Muscle of arm (tissue), 12 donors: ENCODE data around the gene SERPINB6. TPM values are rescaled to one million over a fixed set of nuclear protein-coding genes. Genes with fewer than 3 reads are reported as not detected.
"Not testable (repeated sequence)": the region's sequence is repeated elsewhere in the genome, so short reads cannot be mapped to it uniquely, and the experiment has no call there.

Experiments
- DNase-seq: peaks from one replicate; pipeline ENCODE4 v3.0.0-alpha.2; 2013
- polyA plus RNA-seq, 12 donors: library from polyadenylated mRNA; unstranded; fragments of 120-200 nt; gene quantifications; one replicate each; pipeline ENCODE4 v1.2.1, GENCODE V29; 2013; ENCODE audit not compliant: insufficient read length in 12 of 12

Gene SERPINB6
- polyA plus RNA-seq, 12 donors, result 68.8 to 98.2 (median 78.3) TPM; not detected in 1

DNA sequence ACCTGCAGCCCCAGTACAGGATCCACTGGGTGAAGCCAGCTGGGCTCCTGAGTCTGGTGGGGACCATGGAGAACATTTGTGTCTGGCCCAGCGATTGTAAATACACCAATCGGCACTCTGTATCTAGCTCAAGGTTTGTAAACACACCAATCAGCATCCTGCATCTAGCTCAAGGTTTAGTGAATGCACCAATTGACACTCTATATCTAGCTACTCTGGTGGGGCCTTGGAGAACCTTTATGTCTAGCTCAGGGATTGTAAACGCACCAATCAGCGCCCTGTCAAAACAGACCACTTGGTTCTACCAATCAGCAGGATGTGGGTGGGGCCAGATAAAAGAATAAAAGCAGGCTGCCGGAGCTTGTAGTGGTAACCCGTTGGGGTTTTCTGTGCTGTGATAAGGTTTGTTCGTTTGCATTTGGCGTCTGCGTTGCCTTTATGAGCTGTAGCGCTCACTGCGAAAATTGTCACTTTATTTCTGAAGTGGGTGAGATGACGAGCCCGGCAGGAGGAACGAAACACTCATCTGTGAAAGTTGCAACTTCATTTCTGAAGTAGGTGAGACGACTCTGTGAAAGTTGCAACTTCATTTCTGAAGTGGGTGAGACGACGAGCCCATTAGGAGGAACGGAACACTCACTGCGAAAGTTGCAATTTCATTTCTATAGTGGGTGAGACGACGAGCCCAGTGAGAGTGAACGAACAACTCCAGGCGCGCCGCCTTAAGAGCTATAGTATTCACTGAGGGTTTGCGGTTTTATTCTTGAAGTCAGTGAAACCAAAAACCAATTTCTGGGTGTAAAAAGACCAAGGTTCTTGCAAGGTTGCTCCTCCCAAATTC lies 31.1 kb downstream of the SERPINB6 start:
- DNase-seq, result no peak

DNA sequence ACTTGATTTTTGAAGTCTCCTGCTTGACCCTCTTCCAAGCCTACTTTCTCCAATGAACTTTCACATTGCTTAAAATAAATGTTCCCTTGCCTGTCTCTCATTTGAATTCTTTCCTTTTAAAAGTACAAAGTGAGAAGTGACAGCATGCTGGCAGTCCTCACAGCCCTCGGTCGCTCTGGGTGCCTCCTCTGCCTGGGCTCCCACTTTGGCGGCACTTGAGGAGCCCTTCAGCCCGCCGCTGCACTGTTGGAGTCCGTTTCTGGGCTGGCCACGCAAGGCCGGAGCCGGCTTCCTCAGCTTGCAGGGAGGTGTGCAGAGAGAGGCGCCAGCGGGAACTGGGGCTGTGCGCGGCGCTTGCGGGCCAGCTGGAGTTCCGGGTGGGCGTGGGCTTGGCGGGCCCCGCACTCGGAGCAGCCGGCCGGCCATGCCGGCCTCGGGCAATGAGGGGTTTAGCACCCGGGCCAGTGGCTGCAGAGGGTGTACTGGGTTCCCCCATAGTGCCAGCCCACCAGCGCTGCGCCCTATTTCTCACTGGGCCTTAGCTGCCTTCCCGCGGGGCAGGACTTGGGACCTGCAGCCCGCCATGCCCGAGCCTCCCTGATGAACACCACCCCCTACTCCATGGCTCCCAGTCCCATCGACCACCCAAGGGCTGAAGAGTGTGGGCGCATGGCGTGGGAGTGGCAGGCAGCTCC lies 31.9 kb downstream of the SERPINB6 start:
- DNase-seq, result no peak

DNA sequence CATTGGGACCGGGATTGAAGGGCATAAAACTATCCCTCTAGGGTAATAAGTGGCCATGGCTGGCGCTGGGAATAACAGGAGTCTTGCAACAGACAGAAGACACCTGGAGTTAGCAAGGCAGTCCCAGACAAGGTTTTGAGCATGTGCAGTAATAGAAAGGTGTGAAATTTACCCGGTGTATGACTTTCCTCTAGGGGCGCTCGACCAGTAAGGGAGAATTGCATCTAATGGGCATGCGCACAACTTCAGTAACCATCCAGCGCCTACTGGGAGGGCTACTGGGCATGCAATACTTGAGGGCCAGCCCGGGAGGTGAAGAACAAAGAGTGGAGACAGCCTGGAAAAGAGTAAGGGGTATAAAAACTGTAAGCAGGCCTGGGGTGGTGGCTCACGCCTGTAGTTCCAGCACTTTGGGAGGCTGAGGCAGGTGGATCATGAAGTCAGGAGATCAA lies 32.7 kb downstream of the SERPINB6 start:
- no peak for DNase-seq

DNA sequence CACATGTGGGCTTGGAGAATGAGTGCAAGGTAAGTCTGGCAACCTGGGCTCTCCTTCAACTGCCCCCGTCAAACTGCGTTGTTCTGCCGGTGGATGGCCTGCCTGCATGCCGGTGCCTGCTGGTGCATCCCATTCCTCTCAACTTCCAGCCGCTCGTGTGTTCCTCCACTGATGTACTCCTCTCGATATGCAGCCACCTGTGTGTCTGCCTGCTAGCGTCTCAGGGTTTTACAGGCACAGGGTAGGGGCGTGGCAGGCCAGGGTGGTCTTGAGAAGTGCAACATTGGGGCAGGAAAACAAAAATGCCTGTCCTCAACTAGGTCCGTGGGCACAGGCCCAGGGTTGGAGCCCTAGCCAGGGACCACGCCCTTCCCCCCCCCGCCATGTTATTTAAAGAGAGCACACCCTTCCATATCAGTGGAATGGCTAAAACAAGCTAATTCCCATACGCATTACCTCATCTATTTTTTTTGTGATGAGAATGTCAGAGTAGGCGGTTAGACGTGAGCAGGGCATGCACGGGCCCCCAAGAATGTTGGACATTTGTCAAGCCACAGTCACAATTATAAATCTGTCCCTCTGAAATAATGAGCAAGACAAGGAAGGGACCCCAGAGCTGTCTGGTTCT lies 33.2 kb downstream of the SERPINB6 start:
- DNase-seq, result no peak

DNA sequence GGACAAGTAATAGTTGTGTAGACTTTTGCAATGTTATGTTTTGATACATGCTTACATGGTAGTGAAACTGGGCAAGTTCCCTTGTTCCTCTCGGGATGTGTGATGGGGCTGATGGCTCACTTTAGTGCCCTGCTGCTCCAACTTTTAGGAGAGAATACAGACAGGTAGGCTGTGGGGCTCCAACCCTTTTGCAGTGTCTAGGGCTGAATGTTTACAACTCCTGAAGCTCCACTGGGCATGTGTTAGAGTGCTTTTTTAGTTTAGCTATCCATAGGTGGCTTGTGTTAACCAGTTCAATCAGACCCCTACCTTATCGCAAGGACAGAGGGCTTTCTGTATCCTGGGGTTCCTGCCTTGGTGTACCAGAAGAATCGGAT lies 33.8 kb downstream of the SERPINB6 start:
- DNase-seq, result no peak

DNA sequence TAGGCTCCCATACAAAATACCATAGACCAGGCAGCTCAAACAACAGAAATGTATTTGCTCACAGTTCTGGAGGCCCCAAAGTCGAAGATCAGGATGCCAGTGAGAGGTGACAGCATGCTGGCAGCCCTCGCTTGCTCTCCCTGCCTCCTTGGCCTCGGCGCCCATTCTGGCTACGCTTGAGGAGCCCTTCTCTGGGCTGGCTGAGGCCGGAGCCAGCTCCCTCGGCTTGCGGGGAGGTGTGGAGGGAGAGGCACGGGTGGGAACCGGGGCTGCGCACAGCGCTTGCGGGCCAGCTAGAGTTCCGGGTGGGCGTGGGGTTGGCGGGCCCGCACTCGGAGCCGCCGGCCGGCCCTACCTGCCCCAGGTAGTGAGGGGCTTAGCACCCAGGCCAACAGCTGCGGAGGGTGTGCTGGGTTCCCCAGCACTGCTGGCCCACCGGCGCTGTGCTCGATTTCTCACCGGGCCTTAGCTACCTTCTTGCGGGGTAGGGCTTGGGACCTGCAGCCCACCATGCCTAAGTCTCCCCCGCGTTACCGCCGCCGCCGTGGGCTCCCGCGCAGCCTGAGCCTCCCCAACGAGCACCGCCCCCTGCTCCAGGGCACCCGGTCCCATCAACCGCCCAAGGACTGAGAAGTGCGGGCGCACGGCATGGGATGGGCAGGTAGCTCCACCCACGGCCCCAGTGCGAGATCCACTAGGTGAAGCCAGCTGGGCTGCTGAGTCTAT lies 35.6 kb downstream of the SERPINB6 start:
- DNase-seq, result no peak

DNA sequence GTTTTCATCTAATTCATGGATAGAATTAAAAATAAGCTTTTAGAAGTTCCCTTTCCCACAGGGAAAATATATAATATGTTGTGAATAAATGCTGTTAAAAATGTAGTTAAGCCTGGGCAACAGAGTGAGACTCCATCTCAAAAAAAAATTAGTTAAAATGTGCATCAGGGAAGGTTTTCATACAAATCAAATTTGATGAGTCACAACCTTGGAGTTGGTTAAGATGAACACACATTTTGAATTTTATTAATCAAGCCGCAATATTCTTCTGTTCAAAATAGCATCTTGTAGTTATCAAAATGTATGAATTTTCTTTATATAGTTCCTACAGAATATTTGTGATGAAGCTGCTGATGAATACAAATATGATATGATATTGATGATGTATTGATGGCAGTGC lies 37.3 kb downstream of the SERPINB6 start:
- no peak for DNase-seq

DNA sequence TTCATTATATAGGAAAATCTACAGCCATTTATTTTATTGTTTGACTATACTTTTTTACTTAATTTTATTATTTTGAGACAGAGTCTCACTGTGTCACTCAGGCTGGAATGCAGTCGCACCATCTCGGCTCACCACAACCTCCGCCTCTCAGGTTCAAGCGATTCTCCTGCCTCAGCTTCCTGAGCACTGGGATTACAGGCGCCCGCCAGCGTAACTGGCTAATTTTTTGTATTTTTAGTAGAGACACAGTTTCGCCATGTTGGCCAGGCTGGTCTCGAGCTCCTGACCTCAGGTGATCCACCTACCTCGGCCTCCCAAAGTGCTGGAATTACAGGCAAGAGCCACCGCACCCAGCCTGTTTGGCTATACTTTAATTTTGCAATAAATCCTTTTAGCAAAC lies 38.5 kb downstream of the SERPINB6 start:
- not testable (repeated sequence) for DNase-seq

DNA sequence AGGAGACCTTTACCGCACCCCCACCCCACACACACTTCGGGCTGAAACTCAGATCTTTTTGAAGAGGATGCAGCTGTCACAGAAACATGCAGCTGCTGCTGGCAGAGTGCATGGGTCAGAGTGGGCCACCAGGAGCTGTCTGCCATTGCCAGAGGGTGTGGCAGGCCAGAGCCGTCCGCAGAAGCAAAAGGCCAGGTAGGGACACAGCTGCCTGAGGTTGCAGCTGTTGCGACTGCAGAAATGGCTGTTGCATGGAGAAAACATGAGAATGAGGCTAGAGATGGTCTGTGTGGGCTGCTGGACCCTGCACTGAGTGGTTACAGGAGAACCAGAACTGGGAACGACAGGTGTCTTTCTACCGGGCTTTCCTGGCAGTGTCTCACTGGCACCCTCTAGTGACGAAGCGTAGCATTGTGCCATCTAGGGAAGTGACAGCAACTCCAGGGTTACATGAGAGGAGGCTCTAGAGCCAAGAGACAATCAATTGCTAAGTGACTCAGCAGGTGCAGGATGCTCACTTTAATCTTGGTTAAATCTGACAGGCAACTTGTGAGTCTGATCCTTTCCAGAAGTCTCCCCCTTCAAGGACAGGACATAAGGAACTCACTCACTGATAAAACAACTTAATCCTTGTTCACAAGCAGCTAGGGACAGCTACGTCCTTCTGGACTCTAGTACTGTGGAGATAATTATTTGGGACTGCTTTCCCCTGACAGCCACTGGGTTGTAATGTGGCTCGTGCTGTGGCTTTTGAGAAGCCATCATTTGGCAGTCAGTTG lies 39.2 kb downstream of the SERPINB6 start:
- DNase-seq, result peak; percentile 80

DNA sequence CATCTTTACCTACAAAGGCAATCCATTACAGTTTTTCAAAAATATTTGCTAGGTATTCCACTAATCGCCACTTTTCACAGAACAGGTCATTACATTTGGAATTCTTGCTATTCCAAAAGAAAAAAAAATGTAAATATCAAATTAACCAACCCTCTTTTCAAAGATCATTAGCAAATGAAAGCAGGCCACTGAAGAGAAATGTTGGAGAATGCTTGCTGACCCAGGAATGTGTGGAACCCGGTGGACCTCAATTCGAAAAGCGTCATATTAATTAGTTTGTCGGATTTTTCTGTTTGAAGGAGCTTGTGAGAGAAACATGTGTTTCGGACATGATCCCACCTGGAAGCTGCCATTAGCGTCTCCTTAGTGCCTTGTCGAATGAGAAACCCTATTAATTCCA lies 40.3 kb downstream of the SERPINB6 start:
- DNase-seq, result no peak

DNA sequence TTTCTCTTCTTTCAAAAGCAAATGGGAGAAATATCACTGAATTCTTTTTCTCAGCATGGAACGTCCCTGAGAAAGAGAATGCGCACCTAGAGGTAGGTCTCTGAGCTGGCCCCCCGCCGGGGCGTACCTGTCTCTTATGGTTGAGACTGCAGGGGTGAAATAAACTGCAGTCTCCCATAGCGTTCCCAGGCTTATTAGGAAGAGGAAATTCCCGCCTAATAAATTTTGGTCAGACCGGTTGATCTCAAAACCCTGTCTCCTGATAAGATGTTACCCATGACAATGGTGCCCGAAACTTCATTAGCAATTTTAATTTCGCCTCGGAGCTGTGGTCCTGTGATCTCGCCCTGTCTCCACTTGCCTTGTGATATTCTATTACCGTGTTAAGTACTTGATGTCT lies 43.4 kb downstream of the SERPINB6 start:
- not testable (repeated sequence) for DNase-seq

DNA sequence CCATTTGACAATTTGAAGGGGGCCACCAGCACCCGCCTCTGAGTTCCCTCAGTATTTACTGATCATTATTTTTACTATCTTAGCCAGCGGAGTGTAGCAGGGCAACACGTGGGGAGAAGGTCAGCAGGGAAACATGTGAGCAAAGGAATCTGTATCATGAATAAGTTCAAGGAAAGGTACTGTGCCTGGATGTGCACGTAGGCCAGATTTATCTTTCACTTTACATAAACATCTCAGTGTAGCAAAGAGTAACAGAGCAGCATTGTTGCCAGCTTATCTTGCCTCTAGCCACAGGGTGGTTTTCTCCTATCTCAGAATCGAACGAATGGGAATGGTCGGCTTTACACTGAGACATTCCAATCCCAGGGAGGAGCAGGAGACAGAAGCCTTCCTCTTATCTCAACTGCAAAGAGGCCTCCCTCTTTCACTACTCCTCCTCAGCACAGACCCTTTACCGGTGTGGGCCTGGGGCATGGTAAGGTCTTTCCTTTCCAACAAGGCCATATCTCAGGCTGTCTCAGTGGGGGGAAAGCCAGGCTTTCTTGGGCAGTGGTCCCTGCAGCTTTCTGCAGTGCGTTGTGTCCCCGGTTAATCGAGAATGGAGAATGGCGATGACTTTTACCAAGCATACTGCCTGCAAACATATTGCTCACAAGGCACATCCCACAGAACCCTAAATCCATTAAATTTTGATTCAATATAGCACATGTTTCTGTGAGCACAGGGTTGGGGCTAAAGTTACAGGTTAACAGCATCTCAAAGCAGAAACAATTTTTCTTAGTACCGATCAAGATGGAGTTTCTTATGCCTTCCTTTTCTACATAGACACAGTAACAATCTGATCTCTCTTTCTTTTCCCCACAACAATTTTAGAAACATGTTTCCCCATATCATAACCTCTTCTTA lies 45.3 kb downstream of the SERPINB6 start:
- not testable (repeated sequence) for DNase-seq

DNA sequence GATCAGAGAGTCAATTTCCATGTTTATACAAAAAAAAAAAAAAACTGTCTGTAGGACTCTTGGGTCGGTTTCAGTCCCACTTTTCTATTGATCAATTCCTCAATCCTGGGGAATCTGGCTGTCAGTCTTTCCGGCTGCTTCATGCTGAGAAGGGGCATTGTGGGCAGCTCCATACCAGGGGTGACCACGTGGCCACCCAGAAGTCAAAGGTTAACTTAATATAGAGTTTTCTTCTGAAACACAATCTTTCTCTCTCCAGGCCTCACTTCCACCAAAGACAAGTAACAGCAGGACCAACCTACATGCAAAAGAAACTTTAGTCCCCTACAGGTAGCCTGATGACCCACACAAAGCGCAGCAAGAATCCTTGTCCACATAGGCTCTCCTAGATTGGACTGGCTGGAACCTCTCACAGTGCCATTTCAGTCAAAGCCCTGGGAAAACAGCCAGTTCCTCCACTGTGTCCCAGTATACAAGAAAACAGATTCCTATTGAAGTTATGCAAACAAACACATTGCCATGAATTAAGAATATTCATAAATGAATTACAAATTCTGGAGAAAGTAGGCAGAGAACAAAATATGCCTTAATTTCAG lies 49.7 kb downstream of the SERPINB6 start:
- no peak for DNase-seq

DNA sequence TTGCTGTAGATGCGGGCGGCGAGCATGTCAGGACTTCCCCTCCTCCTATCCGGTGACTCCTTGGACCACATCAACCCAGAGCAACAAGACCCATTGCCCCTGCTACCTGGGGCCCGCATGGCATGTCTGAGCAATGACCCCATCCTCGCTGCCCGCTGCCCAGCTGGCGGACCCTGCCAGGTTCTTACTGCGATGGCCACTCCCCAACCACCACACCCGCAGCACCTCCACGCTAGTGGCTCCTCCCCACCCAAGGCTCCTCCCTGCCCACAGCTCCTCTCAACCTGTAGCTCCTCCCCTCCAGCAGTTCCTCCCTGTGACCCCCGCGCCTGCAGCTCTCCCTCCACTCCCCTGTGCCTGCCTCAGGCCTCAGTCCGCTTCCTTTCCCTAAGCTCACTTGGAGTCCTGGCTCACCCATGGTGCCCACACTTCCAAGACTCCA lies 50.7 kb downstream of the SERPINB6 start:
- no peak for DNase-seq

DNA sequence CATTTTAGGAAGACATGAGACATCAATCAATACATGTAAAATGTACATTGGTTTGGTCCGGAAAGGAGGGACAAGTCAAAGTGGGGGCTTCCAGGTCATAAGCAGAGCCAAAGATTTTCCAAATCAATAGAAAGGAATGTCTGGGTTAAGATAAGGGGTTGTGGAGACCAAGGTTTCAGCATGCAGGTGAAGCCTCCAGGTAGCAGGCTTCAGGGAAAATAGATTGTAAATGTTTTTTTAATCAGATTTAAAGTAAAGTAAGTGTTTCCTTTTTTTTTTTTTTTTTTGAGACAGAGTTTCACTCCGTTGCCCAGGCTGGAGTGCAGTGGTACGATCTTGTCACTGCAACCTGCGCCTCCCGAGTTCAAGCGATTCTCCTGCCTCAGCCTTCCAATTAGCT lies 51.5 kb downstream of the SERPINB6 start:
- no peak for DNase-seq

DNA sequence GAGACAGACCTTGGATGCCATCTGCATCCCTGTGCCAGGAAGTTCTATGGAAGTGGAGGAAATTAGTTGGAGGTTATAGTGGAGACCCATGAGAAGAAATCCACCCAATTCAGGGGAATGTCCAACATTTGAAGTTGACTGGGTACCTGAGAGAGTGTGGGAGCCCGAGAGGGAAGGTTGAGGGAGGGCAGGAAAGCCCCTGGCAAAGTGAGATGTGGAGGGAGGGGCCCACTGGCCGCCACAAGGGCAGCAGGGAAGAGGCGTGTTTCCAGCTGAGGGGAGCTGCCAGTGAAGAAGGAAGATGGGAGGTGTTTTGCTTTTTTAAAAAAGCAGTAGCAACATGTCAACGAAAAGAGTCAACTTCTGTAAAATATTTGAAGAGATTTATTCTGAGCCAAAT lies 52.0 kb downstream of the SERPINB6 start:
- no peak for DNase-seq

DNA sequence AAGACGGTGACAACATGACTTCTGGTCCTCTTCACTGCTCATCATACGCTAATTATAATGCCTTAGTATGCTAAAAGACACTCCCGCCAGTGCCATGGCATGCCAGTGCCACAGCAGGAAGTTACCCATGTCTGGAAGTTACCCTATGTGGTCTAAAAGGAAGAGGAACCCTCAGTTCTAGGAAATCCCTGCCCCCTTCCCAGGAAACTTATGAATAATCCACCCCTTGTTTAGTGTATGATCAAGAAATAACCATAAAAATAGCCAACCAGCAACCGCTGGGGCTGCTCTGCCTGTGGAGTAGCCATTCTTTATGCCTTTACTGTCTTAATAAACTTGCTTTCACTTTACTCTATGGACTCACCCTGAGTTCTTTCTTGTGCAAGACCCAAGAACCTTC lies 52.4 kb downstream of the SERPINB6 start:
- no peak for DNase-seq

DNA sequence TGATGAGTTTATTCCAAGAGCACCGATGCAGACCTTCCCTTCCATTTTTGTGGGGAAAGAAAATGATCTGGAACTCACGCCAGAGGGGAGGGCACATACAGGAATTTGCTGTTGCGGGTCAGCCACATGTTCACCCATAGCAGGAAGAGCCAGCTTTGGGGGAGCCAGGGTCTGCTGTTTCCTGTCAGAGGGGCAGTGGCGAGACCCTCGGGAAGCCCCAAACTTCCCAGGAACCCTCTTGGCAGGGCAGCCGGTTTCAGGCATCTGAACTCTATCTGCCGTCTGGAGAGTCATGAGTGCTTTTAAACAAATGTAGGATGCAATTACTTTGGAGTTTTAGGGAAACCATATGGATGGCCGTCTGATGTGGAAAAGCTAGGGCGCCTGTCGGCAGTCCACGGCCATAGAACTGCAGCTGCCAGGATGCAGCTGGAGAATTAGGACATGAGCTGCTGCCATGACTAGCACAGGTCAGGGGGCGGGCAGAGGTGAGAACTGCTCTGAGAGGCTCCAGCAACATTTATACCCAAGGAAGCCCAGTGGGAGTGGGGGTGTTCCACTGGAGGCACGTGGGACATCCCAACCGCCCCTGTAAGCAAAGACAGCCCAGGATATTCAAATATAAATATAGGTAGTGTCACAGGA lies 53.4 kb downstream of the SERPINB6 start:
- no peak for DNase-seq

DNA sequence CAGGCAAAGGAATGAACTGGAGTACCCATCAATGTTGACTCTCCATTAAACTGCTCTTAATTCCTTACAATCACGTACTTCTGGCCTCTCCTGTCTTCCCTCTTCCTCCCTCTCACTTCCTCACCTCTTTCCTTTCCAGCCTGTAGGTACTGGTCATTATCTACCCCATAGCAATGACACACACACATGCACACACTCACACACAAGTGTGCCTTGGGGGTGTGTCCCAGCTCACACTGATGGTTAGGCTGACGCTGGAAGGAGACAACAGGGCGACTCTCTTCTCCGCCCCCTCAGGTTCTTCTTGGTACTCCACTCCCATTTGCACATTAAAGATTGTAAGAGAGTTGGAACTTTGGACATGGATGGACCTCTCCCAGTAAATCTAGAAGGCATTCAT lies 54.3 kb downstream of the SERPINB6 start:
- DNase-seq, result no peak
